Measurements from ENCODE around the gene RHOBTB3. TPM values are rescaled to one million over a fixed set of nuclear protein-coding genes. Genes with fewer than 3 reads are reported as not detected.

RHOBTB3 gene
- total and polyA plus RNA-seq, 12 donors: 15.0 to 124 (median 90.4) TPM

DNA sequence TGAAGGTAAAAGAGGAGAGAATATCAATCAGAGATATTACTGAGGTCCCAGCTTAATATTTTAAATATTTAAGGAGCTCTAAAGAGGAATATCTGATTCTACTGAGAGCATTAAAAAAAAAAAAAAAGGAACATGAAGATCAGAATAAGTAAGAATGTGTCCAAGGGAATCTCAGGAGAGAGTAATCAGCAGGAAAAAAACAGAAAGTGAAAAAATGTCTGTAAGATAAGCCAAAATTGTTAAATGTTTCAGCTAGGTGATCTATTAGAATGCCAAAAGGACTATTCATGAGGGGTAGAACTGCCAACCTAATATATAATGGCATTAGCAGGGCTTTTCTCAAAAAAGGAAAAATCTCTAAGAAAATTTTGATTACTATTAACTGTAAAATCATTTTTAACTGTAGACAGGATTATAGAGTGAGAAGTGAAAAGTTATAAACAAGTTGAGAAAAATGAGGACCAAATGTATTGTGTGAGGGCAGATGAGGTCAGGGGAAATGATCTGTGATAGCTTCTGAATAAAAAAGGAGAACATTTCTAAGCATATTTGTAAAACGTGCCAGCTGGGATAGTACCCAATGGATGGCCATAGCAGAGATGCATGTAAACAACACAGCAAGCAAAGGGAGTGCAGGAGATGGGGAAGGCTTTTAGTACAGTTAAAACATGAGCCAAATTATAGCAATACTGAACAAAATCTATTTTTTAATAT, 9.4 kb upstream of the RHOBTB3 start:
- no peak for DNase-seq

DNA sequence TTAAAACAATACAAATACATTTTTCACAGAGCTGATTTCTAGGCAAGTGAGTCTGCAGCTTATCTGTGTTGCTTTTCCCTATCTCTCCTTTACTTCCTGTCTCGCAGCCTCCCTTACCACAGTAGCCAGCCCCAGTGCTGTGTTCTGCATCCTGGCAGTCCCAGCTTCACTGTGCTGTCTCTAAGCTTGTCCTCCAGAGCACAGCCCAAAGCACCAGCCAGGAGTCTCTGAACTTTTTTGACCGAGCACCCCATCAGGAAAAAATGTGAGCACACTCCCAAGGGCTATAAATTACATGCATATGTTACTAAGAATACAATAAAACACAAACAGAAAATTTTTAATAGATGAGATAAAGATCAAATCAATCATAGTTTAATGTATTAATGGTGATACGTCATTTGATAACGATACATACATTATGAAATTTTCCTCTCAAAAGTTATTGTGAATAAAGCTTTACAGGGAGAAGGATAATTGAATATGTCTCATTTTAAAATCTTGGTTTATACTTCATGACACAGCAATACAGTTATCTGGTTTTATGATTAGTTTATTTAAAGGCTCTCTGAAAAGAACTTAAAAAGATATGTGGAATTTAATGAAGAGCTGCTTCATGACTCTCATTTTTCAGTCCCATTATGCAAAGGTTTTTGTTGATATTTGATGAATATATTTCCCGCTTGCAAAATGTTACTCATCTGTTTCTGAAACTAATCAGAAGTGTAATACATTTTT, 7.3 kb upstream of the RHOBTB3 start:
- ATAC-seq (peak in 6 of 8 donors; percentile 41 to 78 (median 50)), DNase-seq (no peak)
- Histone ChIP-seq H3K27ac (peak overlapping the region in 2 of 10 donors; percentile 26 to 41), H3K4me1 (peaks cover 0 to 74% (median 52%) of the 10 kb centered on the region in 9 donors), H3K9me3 (no peaks in the 10 kb centered on the region), H3K4me3 (no peak overlapping the region), H3K36me3 (no peaks in the 10 kb centered on the region), H3K27me3 (no peaks in the 10 kb centered on the region)
- TF ChIP-seq, protein P1, sequence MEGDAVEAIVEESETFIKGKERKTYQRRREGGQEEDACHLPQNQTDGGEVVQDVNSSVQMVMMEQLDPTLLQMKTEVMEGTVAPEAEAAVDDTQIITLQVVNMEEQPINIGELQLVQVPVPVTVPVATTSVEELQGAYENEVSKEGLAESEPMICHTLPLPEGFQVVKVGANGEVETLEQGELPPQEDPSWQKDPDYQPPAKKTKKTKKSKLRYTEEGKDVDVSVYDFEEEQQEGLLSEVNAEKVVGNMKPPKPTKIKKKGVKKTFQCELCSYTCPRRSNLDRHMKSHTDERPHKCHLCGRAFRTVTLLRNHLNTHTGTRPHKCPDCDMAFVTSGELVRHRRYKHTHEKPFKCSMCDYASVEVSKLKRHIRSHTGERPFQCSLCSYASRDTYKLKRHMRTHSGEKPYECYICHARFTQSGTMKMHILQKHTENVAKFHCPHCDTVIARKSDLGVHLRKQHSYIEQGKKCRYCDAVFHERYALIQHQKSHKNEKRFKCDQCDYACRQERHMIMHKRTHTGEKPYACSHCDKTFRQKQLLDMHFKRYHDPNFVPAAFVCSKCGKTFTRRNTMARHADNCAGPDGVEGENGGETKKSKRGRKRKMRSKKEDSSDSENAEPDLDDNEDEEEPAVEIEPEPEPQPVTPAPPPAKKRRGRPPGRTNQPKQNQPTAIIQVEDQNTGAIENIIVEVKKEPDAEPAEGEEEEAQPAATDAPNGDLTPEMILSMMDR (IDR thresholded peaks at IDR 0.05): no peak
- intact Hi-C loops (cut with DNase I): loop anchor here in 1 of 10 donors (10.0 kb wide), 1 partner anchor 59 kb away; no protein-coding TSS in a partner anchor
- 63 to 69% methylated on average over 5 of the region's 5 CpGs for WGBS, 2 donors

More for the DNA sequence above, 9.4 kb upstream of the RHOBTB3 start:
- Histone ChIP-seq H3K27me3 (no peaks in the 10 kb centered on the region), H3K9me3 (no peaks in the 10 kb centered on the region), H3K4me3 (no peak overlapping the region), H3K4me1 (peaks cover 0 to 55% (median 40%) of the 10 kb centered on the region in 9 donors), H3K27ac (no peak overlapping the region), H3K36me3 (no peaks in the 10 kb centered on the region)
- no peak for ATAC-seq
- intact Hi-C loops (cut with DNase I): loop anchor here in 1 of 10 donors (10.0 kb wide), 1 partner anchor 57 kb away; no protein-coding TSS in a partner anchor
- WGBS, 2 donors: 47 to 56% methylated on average over 1 of the region's 1 CpG
- TF ChIP-seq, protein P1 (IDR thresholded peaks at IDR 0.05): no peak

GRCh38 chr5:95725071-95725820, 5.9 kb upstream of the RHOBTB3 start:
- whole genome bisulfite sequencing, 2 donors: 63 to 71% methylated on average over 5 of the region's 5 CpGs
- Histone ChIP-seq H3K27ac (peak overlapping the region in 3 of 10 donors; percentile 1 to 69 (median 7)), H3K27me3 (no peaks in the 10 kb centered on the region), H3K9me3 (no peaks in the 10 kb centered on the region), H3K36me3 (no peaks in the 10 kb centered on the region), H3K4me3 (no peak overlapping the region), H3K4me1 (peaks cover 0 to 77% (median 67%) of the 10 kb centered on the region in 9 donors)
- DNase-seq (no peak), ATAC-seq (no peak)
- TF ChIP-seq, protein P1 (IDR thresholded peaks at IDR 0.05): no peak
- intact Hi-C loops (cut with DNase I): loop anchor here in 1 of 10 donors (10.0 kb wide), 1 partner anchor 60 kb away; no protein-coding TSS in a partner anchor
